GM23338 (cell line): Measurements from ENCODE around the gene DACH1.

Experiments used
- CTCF ChIP-seq, 2 experiments: fragments of 200-600 bp in 1 of 2; sonication (generic) in 1 of 2; conservative IDR thresholded peaks; 2 replicates each; pipeline versions ENCODE4 v1.5.1 to v1.6.1; 2016 to 2017; ENCODE audit warnings: antibody characterized with exemption in 2 of 2, low read depth in 2 of 2, mild to moderate bottlenecking in 2 of 2, moderate library complexity in 1 of 2
- POLR2AphosphoS5 ChIP-seq: IDR thresholded peaks from 2 replicates; pipeline ENCODE4 v1.6.1; 2016; ENCODE audit warnings: antibody characterized with exemption, low read depth

GRCh38 chr13:71469626-71470025, 397.4 kb downstream of the DACH1 start:
- TF ChIP-seq CTCF (conservative IDR thresholded peaks at IDR 0.05; ENCODE audit: low read depth in 2 of 2) = no peak
- no peak for TF ChIP-seq POLR2AphosphoS5
